ENCODE data around the gene CREBBP. TPM values are rescaled to one million over a fixed set of nuclear protein-coding genes. Genes with fewer than 3 reads are reported as not detected.

CREBBP gene
- total RNA-seq, 4 donors from 2014 or later, result 76.3 to 152 (median 105) TPM

- Histone ChIP-seq H3K27ac (no peak overlapping the region), H3K36me3 (peaks cover 93% of the 10 kb centered on the region), H3K9me3 (no peaks in the 10 kb centered on the region), H3K4me3 (no peak overlapping the region), H3K4me1 (no peaks in the 10 kb centered on the region), H3K27me3 (no peaks in the 10 kb centered on the region)
- DNase-seq (ENCODE audit: low spot score in 2 of 2), result no peak
- TF ChIP-seq POLR2AphosphoS5 (IDR thresholded peaks at IDR 0.05) (no peak), EP300 (IDR thresholded peaks at IDR 0.05) (no peak), POLR2A (IDR thresholded peaks at IDR 0.05) (no peak)
- TF ChIP-seq, protein P1, sequence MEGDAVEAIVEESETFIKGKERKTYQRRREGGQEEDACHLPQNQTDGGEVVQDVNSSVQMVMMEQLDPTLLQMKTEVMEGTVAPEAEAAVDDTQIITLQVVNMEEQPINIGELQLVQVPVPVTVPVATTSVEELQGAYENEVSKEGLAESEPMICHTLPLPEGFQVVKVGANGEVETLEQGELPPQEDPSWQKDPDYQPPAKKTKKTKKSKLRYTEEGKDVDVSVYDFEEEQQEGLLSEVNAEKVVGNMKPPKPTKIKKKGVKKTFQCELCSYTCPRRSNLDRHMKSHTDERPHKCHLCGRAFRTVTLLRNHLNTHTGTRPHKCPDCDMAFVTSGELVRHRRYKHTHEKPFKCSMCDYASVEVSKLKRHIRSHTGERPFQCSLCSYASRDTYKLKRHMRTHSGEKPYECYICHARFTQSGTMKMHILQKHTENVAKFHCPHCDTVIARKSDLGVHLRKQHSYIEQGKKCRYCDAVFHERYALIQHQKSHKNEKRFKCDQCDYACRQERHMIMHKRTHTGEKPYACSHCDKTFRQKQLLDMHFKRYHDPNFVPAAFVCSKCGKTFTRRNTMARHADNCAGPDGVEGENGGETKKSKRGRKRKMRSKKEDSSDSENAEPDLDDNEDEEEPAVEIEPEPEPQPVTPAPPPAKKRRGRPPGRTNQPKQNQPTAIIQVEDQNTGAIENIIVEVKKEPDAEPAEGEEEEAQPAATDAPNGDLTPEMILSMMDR (IDR thresholded peaks at IDR 0.05), result no peak
- 99% methylated on average over 10 of the region's 24 CpGs for WGBS
Measured at GRCh38 chr16:3675601-3676130, 204.8 kb downstream of the CREBBP start.

Other genes with a start within 250 kb of the CREBBP start
- 10 to 100 TPM; 11.0 to 32.7 (median 23.0) TPM for gene DNASE1, start 226.0 kb downstream of the CREBBP start, total RNA-seq
- 100 to 1,000 TPM in 3 of 4 donors, 10 to 100 TPM in 1; 75.7 to 147 (median 116) TPM for gene TRAP1, start 163.2 kb downstream of the CREBBP start, total RNA-seq
- gene ADCY9, start 235.7 kb upstream of the CREBBP start, total RNA-seq, result 10 to 100 TPM; 21.5 to 27.2 (median 26.4) TPM

Data from suprapubic skin (tissue), 4 donors.